ENCODE results near the gene MFAP5. TPM values are rescaled to one million over a fixed set of nuclear protein-coding genes. Genes with fewer than 3 reads are reported as not detected.
A peak's percentile ranks its signal among the peaks of the same experiment; 100 is the strongest.

MFAP5 gene
- total RNA-seq = 55.8 TPM
- long read RNA-seq, transcript MFAP5-201 (10 exons, 2,845 nt) = major isoform, 12 of 19 reads
- long read RNA-seq, partial matches to known transcripts = 0 of 19 reads
- long read RNA-seq, other reads (novel, unspliced or antisense) = 3 of 19 reads

DNA sequence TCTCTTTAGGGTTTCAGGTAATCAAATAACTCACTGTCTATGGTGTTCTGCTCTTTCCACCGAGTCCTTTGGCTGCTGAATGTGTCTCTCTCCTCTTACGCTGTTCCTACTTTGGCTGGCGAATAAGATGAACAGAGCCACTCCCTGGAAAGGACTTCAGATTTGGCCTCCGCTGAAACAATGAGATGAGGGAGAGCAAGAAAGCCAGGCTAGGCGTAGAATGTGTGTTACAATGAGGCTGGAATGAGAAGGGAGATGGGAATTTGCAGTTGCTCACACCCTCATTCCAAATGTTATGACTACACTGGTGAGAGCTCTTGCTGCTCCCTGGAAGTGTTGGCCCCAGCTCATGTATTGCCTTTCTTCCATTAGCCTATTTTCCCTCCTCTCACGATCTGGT is at the start of gene MFAP5:
TSS of gene MFAP5 (minus strand) at position 234 of the 400 bp plus-strand sequence. CDS start 722 bp downstream, outside the sequence.
- no peak for DNase-seq
- Histone ChIP-seq H3K9me3 (replicated peaks) (peaks cover 3% of the 10 kb centered on the region), H3K36me3 (no peaks in the 10 kb centered on the region), H3K27me3 (ENCODE audit: low read depth) (peaks cover 8% of the 10 kb centered on the region), H3K4me1 (peaks cover 5% of the 10 kb centered on the region), H3K27ac (replicated peaks) (peak within 1 kb of the TSS; percentile 68), H3K4me3 (peak within 1 kb of the TSS; percentile 55)
- intact Hi-C loops (cut with micrococcal nuclease) = loop anchor here (10.0 kb wide), 1 partner anchor 232 kb away; no protein-coding TSS in a partner anchor
- no peak for TF ChIP-seq CTCF (IDR thresholded peaks at IDR 0.05; ENCODE audit: borderline replicate concordance)

DNA sequence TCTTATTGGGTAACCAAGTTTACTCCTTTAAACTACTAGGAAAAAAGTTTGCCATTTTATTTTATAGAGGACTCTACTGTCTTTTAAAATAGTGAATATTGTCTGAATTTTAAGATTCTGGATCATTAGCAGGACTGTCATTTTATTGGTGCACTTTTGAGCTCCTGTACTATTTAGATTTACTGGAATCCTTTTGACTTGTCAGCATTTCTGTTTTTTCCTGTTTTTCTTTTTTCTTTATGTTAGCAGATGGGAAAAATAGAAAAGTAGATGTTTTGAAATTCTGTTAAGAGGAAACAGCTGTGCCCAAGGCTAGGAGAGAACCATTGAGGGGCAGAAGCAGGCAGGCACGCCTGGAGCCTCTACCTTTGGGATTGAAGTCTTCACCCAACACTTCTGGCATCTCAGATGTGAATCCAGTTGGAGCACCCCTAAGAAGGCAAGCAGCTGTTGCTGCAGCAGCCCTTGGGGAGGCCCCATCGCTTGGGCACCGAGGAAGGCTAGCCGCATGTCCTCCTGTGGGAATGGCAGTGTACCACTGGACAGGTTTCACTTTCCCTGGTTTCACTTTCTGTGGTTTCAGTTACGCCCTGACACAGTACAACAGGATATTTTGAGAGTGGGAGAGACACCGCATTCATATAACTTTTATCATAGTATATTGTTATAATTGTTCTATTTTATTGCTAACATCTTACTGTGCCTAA is 46.7 kb upstream of the MFAP5 start:
- peak overlapping the region; percentile 60 for H3K27ac ChIP-seq (replicated peaks)
- DNase-seq = no peak
- H3K9me3 ChIP-seq (replicated peaks) = no peaks in the 10 kb centered on the region
- peaks cover 38% of the 10 kb centered on the region for H3K4me1 ChIP-seq
- H3K36me3 ChIP-seq = no peaks in the 10 kb centered on the region
- TF ChIP-seq CTCF (IDR thresholded peaks at IDR 0.05; ENCODE audit: borderline replicate concordance) = no peak
- H3K27me3 ChIP-seq (ENCODE audit: low read depth) = no peaks in the 10 kb centered on the region
- H3K4me3 ChIP-seq = peak overlapping the region; percentile 52
- intact Hi-C loops (cut with micrococcal nuclease) = no loop called here

GRCh38 chr12:8702159-8702558 is 39.5 kb upstream of the MFAP5 start:
- Histone ChIP-seq H3K27me3 (ENCODE audit: low read depth) (no peaks in the 10 kb centered on the region), H3K9me3 (replicated peaks) (no peaks in the 10 kb centered on the region), H3K27ac (replicated peaks) (peak overlapping the region; percentile 56), H3K36me3 (no peaks in the 10 kb centered on the region), H3K4me1 (peaks cover 55% of the 10 kb centered on the region), H3K4me3 (no peak overlapping the region)
- intact Hi-C loops (cut with micrococcal nuclease) = no loop called here
- DNase-seq = no peak
- no peak for TF ChIP-seq CTCF (IDR thresholded peaks at IDR 0.05; ENCODE audit: borderline replicate concordance)

- intact Hi-C loops (cut with micrococcal nuclease) = no loop called here
- TF ChIP-seq CTCF (IDR thresholded peaks at IDR 0.05; ENCODE audit: borderline replicate concordance) = no peak
- H3K4me1 ChIP-seq = peaks cover 63% of the 10 kb centered on the region
- no peaks in the 10 kb centered on the region for H3K27me3 ChIP-seq (ENCODE audit: low read depth)
- H3K27ac ChIP-seq (replicated peaks) = peak overlapping the region; percentile 56
- H3K9me3 ChIP-seq (replicated peaks) = no peaks in the 10 kb centered on the region
- peak overlapping the region; percentile 27 for H3K4me3 ChIP-seq
- no peak for DNase-seq
- no peaks in the 10 kb centered on the region for H3K36me3 ChIP-seq
Measured at GRCh38 chr12:8701046-8701660, 38.5 kb upstream of the MFAP5 start.

DNA sequence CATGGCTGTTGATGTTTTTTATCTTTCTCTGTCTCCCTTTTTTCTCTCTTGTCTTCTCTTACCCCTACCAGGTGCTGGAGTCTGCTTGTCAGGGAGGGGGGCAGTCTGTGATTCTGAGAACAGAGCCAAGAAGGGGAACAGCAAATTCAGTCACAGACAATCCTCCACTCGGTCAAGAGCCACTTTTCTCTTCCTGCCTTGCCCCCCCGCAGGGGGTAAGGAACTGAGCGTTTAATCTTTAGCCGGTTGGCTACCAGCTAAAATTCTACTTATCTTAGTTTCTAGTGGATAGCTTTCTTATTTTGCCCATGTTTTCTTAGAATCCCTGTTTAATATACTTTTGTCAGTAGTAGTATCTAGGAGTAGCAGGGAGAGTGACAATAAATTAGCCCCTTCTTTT is 37.1 kb upstream of the MFAP5 start:
- no peaks in the 10 kb centered on the region for H3K36me3 ChIP-seq
- DNase-seq = no peak
- no peak for TF ChIP-seq CTCF (IDR thresholded peaks at IDR 0.05; ENCODE audit: borderline replicate concordance)
- peak overlapping the region; percentile 1 for H3K4me3 ChIP-seq
- H3K27ac ChIP-seq (replicated peaks) = peak overlapping the region; percentile 56
- H3K9me3 ChIP-seq (replicated peaks) = no peaks in the 10 kb centered on the region
- H3K4me1 ChIP-seq = peaks cover 63% of the 10 kb centered on the region
- intact Hi-C loops (cut with micrococcal nuclease) = no loop called here
- no peaks in the 10 kb centered on the region for H3K27me3 ChIP-seq (ENCODE audit: low read depth)
